HUDEP-2 (cell line): ENCODE results near the gene UNC119B.

Experiments
- DNase-seq, 76 experiments: peaks; one replicate each; lab custom pipeline; 2025; ENCODE audit not compliant: unreplicated experiment in 76 of 76; lab: John Stamatoyannopoulos, UW

The UNC119B gene

GRCh38 chr12:120687578-120688289 lies 22.5 kb upstream of the UNC119B start:
- peak in 38 of 76 experiments; percentile 4 to 45 (median 21) for DNase-seq

DNA sequence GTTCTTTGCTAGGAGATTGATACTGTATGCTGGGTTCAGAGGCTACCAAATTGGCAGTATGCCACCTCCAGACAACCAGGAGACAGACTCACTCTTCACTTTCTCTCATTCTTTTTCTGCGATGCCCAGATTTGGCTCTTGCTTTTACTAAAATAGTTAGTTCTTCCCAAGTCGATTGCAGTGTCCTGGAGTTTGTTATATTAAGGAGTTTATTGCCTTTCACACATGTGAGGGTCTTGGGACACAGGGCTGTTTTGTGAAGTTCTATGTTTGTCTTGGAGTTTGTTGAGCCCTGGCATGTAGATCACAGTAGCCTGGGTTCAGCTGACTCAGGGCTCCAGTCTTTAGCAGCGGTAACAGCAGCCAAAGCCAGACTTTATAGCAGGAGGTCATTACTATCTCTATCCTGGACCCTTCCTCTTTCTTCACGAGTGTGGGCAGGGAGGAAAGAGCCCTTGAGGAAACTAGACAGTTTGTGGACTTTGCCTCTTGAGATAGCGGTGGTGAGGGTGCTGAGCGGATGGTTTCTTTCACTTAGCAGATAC lies 21.7 kb upstream of the UNC119B start:
- peak in 29 of 76 experiments; percentile 3 to 34 (median 16) for DNase-seq

- DNase-seq, result no peak
Observed at GRCh38 chr12:120689397-120690082, 20.7 kb upstream of the UNC119B start.

GRCh38 chr12:120690083-120690450 lies 20.2 kb upstream of the UNC119B start:
- no peak for DNase-seq

- DNase-seq, result no peak
Observed at GRCh38 chr12:120690978-120691377, 19.3 kb upstream of the UNC119B start.

GRCh38 chr12:120692524-120693033 lies 17.7 kb upstream of the UNC119B start:
- DNase-seq, result no peak

DNA sequence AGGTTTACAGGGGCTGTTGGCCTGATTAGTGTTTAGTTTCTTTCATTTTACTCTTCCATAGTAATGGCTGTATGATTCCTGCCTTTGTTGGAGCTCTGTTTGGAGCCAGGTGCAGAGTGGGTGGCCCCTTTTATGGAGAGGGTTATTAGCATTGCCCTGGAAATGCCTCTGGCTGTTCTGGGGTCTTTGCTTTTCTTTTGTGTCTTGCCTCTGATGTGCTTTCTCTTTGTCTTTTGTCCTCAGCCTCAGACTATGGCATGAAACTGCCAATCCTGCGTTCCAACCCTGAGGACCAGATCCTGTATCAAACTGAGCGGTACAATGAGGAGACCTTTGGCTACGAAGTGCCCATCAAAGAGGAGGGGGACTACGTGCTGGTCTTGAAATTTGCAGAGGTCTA lies 16.4 kb upstream of the UNC119B start:
- DNase-seq, result no peak

DNA sequence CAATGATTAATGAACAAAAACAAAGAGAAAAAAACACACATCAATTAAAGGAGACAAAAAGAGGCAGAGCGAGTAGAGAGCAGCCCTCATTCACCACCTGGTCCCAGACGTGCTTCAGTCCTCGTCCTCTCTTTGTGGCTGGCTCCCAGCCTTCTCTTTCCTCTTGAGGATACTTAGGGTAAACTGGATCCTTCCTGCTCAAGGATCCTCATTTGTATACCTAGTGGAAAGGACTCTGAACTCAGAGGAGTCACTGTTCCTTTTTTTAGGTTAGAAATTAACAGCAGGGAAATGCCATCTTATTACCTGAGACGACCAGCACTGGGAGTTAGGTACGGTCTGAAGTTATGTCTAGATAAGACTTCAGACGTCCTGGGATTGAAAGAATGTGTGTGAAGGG lies 13.6 kb upstream of the UNC119B start:
- no peak for DNase-seq

GRCh38 chr12:120697344-120697743 lies 12.9 kb upstream of the UNC119B start:
- no peak for DNase-seq

DNA sequence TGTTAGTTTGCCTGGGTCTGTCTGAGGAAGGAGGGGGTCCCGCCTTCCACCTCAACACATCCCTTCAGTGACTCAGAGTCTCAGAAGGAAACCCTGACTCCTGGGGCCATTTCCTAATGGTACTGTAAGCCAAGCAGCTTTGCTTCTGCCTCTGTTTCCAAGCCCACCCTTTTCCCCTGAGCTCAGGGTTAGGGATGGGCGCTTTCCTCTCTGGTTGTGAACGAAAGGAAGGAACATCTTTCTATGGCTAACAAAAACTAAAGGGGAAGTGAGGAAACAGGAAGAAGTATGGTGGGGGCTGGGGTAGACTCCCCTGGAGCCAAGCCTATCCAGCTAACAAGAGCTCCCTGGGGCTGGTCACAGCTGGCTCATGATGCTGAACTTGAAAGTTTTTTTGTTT lies 11.6 kb upstream of the UNC119B start:
- DNase-seq, result no peak

GRCh38 chr12:120699553-120699952 lies 10.7 kb upstream of the UNC119B start:
- DNase-seq, result no peak

DNA sequence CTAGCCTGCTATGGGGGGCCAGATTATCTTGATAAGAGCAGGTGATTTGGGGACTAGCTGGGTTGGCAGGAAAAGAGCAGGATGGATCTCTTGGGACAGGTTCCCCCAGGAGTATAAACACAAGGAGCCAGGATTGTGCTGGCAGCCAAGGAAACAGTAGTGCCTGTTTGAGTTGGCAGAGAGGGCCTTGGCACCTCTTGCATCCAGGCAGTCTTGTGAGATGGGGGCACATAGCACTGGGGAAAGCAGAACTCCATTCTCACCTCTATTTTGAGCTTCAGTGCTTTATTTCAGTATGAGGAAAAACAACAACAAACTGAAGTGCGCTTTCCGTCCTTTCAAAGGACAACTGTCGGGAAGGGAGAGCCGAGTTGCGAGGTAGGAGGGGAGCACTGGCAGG lies 9.4 kb upstream of the UNC119B start:
- no peak for DNase-seq

GRCh38 chr12:120702637-120703036 lies 7.6 kb upstream of the UNC119B start:
- DNase-seq, result peak in 34 of 76 experiments; percentile 4 to 65 (median 20)

DNA sequence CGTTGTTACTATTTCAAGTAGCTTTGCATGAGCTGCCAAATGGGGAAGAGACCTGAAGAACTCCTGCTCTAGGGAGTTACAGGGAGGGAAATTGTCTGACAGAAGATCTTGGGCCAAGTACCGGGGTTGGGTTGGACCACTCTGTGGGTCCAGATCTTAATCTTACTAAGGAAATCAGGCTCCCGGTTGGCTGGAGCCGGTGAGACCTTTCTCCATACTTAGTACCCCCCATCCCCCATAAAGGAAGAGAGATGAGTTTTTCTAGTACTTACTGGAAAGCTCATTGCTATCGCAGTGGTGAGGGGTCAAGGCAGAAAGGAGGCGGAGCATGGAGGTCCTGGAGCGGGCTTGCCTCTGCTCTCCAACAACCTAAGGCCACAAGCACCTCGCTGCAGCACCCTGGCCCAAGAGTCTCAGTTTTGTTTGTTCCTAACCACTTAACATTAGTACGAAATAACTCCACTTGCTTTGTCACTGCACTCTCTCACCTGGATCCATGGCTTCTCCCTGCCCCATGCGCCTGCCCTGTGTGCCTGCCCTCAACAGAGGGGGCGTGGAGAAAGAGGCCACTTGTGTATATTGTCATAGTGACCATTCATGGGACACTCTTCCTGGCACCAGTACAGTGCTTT lies 6.8 kb upstream of the UNC119B start:
- DNase-seq, result no peak

DNA sequence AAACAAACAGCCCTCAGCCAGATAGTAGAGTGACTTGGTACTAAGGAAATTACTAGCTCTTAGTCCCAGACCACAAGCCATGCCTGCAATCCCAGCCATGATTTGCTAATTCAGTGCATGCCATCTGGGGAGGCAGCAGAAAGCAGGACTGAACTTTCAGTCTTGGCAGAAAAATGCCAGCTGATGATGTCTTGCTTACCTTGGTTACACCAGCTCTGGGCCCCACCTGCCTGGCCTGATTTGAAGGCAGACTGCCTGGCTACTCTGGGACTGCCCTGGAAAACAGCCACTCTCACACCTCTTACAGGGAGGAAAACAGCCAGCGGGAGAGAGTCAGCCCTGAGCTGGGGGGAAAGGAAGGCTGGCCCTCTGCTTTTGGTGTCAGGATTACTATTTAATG lies 4.6 kb upstream of the UNC119B start:
- DNase-seq, result no peak

DNA sequence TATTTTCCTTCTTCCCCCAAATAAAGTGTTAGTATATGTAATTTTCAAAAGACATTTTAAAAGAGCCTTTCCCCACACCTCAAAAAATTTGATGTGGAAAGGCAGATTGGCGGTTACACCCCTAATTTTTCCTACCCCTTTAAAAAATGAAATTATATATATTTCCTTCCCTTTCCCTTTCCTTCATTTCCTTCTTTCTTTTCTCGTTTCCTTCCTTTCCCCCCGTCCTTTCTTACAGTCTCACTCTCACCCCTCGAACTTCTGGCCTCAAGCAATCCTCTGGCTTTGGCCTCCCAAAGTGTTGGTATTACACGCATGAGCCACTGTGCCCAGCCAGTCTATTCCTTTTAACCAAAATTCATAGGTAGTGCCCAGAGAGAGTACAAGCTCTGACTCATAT lies 4.2 kb upstream of the UNC119B start:
- DNase-seq, result no peak

GRCh38 chr12:120708651-120709050 lies 1.6 kb upstream of the UNC119B start:
- DNase-seq, result peak in 6 of 76 experiments; percentile 9 to 14 (median 10)

DNA sequence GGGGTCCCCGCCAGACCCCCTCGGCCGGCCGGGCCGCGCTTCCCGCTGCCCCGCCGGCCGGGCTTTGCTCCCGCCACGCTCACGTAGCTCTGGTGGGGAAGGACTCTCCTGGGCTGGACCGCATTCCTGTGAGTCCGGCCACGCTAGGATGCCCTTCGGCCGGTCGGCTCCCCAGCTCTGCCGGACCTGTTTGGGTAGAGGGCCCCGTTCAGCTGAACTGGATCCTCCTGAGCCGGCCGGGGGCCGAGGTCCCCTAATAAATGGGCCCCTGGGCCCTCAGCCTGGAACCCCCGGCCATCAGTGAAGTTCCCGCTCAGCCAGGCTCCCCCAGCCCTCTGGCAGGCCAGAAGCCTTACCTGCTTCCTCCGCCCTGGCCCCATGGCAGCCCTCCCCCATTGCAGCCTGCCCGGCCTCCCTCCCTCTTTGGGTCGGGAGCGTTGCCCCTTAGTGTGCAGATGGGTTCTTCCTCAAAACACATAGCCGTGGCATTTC lies 593 bp downstream of the UNC119B start:
- peak in 1 of 76 experiments; percentile 4 for DNase-seq

GRCh38 chr12:120711411-120711810 lies 1.2 kb downstream of the UNC119B start:
- DNase-seq, result no peak

GRCh38 chr12:120712610-120713009 lies 2.4 kb downstream of the UNC119B start:
- DNase-seq, result no peak

DNA sequence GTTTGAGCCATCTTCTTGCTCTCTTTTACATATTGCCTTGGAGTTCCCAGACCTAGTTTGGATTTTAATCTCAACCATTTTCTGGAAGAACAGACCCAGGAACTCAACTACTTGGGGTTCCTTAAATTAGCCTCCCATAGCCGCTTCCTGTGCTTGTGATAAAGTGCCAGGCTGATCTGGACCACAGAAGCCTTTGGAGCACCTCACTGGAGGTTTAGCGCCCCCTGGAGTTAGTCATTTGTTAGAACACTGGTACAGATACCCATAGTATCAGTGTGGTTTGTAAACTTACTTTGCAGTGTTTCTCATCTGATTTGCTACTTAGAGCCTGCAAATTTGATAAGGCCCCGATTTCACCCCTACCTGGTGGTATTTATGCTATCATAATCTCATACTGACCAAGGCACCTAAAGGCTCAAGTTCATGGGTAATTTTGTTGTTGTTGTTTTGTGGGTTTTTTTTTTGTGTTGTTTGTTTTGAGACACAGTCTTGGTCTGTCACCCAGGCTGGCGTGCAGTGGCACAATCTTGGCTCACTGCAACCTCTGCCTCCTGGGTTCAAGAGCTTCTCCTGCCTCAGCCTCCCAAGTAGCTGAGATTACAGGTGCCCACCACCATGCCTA lies 3.7 kb downstream of the UNC119B start:
- peak in 70 of 76 experiments; percentile 8 to 84 (median 54) for DNase-seq
